Measurements from ENCODE around the gene HMGN1.
"Not testable (repeated sequence)": the region's sequence is repeated elsewhere in the genome, so short reads cannot be mapped to it uniquely, and the experiment has no call there.

The HMGN1 gene

DNA sequence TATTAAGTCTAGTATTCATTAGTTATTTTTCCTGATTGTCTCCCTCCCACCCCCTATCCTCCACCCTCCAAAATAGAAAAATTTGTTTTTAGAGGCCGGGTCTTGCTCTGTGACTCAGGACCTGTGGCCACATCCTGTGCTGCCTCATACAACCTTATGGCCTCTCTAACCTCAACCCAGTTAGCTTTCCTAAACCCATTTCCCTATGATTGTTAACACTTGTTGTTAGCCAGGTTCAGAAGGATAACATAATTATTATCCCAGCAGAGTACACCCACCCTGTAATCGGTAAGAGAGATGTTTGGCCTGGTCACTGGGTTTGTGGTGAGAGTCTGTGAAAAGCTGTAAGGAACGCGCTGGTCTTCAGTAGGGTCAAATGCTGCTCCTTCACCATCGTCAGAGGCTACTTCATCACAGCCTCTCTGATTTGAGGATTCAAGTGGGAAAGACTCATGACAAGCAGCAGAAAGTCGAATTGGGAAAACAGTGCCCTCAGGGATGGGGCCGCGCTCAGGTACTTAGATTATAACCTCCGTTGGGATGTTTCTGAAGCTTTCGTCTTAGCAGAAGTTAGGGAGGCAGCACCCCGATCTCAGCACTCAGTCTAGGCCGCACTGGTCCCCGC, 35.9 kb upstream of the HMGN1 start:
- Histone ChIP-seq H3K4me1 (ENCODE audit: control insufficient read depth, low read depth, low read length) (peaks cover 13% of the 10 kb centered on the region), H3K9me3 (ENCODE audit: control insufficient read depth, low read depth, low read length) (no peaks in the 10 kb centered on the region), H3K27me3 (ENCODE audit: control insufficient read depth, insufficient read depth, low read length) (no peaks in the 10 kb centered on the region), H3K36me3 (ENCODE audit: control insufficient read depth, low read depth, low read length) (no peaks in the 10 kb centered on the region), H3K27ac (ENCODE audit: low read length) (no peak overlapping the region), H3K4me3 (ENCODE audit: low read length) (no peak overlapping the region), H3K9ac (ENCODE audit: low read length) (no peak overlapping the region)

- H3K4me3 ChIP-seq (ENCODE audit: low read length); H3K27ac ChIP-seq (ENCODE audit: low read length); H3K9ac ChIP-seq (ENCODE audit: low read length); H3K4me1 ChIP-seq (ENCODE audit: control insufficient read depth, low read depth, low read length); H3K27me3 ChIP-seq (ENCODE audit: control insufficient read depth, insufficient read depth, low read length); H3K36me3 ChIP-seq (ENCODE audit: control insufficient read depth, low read depth, low read length); H3K9me3 ChIP-seq (ENCODE audit: control insufficient read depth, low read depth, low read length): not testable (repeated sequence)
Observed at GRCh38 chr21:39382096-39382495, 33.2 kb upstream of the HMGN1 start.

- Histone ChIP-seq H3K27me3 (ENCODE audit: control insufficient read depth, insufficient read depth, low read length) (no peaks in the 10 kb centered on the region), H3K27ac (ENCODE audit: low read length) (no peak overlapping the region), H3K4me3 (ENCODE audit: low read length) (peak overlapping the region; percentile 86), H3K9ac (ENCODE audit: low read length) (no peak overlapping the region), H3K4me1 (ENCODE audit: control insufficient read depth, low read depth, low read length) (peaks cover 5% of the 10 kb centered on the region), H3K36me3 (ENCODE audit: control insufficient read depth, low read depth, low read length) (no peaks in the 10 kb centered on the region), H3K9me3 (ENCODE audit: control insufficient read depth, low read depth, low read length) (no peaks in the 10 kb centered on the region)
Observed at GRCh38 chr21:39381009-39381408, 32.1 kb upstream of the HMGN1 start.

DNA sequence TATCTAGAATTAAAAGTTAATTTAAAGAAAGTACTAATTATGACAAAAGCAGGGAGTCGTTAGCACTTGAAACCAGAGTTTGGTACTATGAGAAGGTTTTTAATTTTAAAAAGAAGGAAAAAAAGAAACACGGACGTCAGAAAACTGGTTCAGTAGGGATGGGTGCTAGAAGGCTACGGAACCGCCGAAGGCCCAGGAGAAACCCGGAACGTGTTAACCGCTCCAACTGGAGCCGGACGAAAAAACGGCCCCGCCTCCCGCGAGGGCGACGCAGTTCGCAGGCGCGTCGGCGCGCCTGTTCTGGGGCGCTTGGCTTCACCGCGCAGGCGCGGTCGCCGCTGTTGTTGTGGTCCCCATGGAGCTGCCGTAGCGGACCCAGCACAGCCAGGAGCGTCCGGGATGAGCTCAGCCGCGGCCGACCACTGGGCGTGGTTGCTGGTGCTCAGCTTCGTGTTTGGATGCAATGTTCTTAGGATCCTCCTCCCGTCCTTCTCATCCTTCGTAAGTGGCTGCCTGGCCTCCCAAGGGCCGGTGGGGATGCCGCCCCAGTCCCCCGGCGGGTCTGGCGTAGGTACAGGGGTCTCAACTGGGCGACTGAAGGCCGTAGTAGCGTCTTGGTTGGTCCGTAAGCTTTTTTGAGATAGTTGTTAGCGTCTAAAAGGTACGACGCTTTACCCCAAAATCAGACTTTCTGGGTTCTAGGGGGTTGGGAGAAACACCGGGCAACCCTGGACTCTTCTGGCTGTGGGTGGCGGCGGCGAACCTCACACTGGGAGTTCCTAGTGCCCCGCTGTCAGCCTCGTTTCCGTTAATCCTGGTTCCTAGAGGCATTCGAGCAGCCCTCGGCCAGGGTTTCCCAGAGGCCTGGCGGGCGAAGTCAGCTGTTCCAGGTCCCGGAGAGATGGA, 31.4 kb upstream of the HMGN1 start:
- H3K9ac ChIP-seq (ENCODE audit: low read length) = peak overlapping the region; percentile 67
- no peaks in the 10 kb centered on the region for H3K27me3 ChIP-seq (ENCODE audit: control insufficient read depth, insufficient read depth, low read length)
- H3K9me3 ChIP-seq (ENCODE audit: control insufficient read depth, low read depth, low read length) = no peaks in the 10 kb centered on the region
- H3K36me3 ChIP-seq (ENCODE audit: control insufficient read depth, low read depth, low read length) = no peaks in the 10 kb centered on the region
- H3K4me1 ChIP-seq (ENCODE audit: control insufficient read depth, low read depth, low read length) = peaks cover 5% of the 10 kb centered on the region
- peak overlapping the region; percentile 24 for H3K27ac ChIP-seq (ENCODE audit: low read length)
- peak overlapping the region; percentile 86 for H3K4me3 ChIP-seq (ENCODE audit: low read length)

DNA sequence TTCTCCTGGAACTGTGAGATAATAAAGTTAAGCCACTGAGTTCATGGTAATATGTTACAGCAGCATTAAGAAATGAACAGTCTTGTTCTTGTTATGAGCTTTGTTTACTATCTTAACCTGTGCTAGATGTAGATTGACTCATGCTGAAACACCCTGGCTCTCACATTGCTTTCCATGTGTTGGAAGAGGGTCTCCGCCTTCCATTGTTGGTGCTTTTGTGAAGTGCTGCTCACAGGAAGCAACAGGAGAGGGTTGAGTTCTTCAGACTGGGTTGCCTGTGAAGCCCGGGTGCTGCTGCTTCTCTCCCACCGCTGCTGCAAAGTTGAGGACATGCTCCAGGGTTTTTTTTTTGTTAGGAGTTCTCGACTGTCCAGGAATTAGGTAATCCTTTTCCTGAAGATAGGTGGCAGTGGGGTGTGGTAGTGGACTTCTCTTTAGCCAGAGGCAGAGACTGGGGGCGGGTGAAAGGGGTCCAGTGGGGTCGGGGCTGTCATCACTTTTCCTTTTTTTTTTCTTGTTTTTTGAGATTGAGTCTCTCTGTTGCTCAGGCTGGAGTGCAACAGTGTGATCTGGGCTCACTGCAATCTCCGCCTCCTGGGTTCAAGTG, 28.7 kb upstream of the HMGN1 start:
- Histone ChIP-seq H3K36me3 (ENCODE audit: control insufficient read depth, low read depth, low read length) (no peaks in the 10 kb centered on the region), H3K4me1 (ENCODE audit: control insufficient read depth, low read depth, low read length) (peaks cover 5% of the 10 kb centered on the region), H3K4me3 (ENCODE audit: low read length) (no peak overlapping the region), H3K9ac (ENCODE audit: low read length) (no peak overlapping the region), H3K9me3 (ENCODE audit: control insufficient read depth, low read depth, low read length) (no peaks in the 10 kb centered on the region), H3K27me3 (ENCODE audit: control insufficient read depth, insufficient read depth, low read length) (no peaks in the 10 kb centered on the region), H3K27ac (ENCODE audit: low read length) (no peak overlapping the region)

DNA sequence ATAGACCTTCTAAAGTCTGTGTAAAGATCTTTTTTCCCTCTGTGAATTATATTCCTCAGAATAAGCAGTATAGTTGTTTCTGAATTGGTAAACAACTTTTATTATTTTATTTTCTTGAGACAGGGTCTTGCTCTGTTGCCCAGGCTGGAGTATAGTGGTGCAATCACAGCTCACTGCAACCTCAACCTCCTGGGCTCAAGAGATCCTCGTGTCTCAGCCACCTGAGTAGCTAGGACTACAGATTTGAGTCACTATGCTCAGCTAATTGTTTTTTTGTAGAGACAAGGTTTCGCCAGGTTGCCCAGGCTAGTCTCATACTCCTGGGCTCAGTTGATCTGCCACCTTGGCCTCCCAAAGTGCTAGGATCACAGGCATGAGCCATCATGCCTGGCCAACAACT, 26.6 kb upstream of the HMGN1 start:
- Histone ChIP-seq H3K4me1 (ENCODE audit: control insufficient read depth, low read depth, low read length) (no peaks in the 10 kb centered on the region), H3K27me3 (ENCODE audit: control insufficient read depth, insufficient read depth, low read length) (no peaks in the 10 kb centered on the region), H3K4me3 (ENCODE audit: low read length) (no peak overlapping the region), H3K9me3 (ENCODE audit: control insufficient read depth, low read depth, low read length) (no peaks in the 10 kb centered on the region), H3K9ac (ENCODE audit: low read length) (no peak overlapping the region), H3K36me3 (ENCODE audit: control insufficient read depth, low read depth, low read length) (no peaks in the 10 kb centered on the region), H3K27ac (ENCODE audit: low read length) (no peak overlapping the region)

- H3K4me3 ChIP-seq (ENCODE audit: low read length) = no peak overlapping the region
- no peak overlapping the region for H3K9ac ChIP-seq (ENCODE audit: low read length)
Observed at GRCh38 chr21:39374046-39374445, 25.2 kb upstream of the HMGN1 start.

GRCh38 chr21:39373634-39374033, 24.7 kb upstream of the HMGN1 start:
- no peak overlapping the region for H3K27ac ChIP-seq (ENCODE audit: low read length)
- no peak overlapping the region for H3K9ac ChIP-seq (ENCODE audit: low read length)
- no peaks in the 10 kb centered on the region for H3K4me1 ChIP-seq (ENCODE audit: control insufficient read depth, low read depth, low read length)
- no peak overlapping the region for H3K4me3 ChIP-seq (ENCODE audit: low read length)
- H3K36me3 ChIP-seq (ENCODE audit: control insufficient read depth, low read depth, low read length) = no peaks in the 10 kb centered on the region
- H3K9me3 ChIP-seq (ENCODE audit: control insufficient read depth, low read depth, low read length) = no peaks in the 10 kb centered on the region
- no peaks in the 10 kb centered on the region for H3K27me3 ChIP-seq (ENCODE audit: control insufficient read depth, insufficient read depth, low read length)

More at GRCh38 chr21:39374046-39374445, 25.2 kb upstream of the HMGN1 start:
- Histone ChIP-seq H3K27ac (ENCODE audit: low read length) (no peak overlapping the region), H3K27me3 (ENCODE audit: control insufficient read depth, insufficient read depth, low read length) (no peaks in the 10 kb centered on the region), H3K4me1 (ENCODE audit: control insufficient read depth, low read depth, low read length) (no peaks in the 10 kb centered on the region), H3K36me3 (ENCODE audit: control insufficient read depth, low read depth, low read length) (no peaks in the 10 kb centered on the region), H3K9me3 (ENCODE audit: control insufficient read depth, low read depth, low read length) (no peaks in the 10 kb centered on the region)

GRCh38 chr21:39369896-39370288, 21.0 kb upstream of the HMGN1 start:
- not testable (repeated sequence) for H3K36me3 ChIP-seq (ENCODE audit: control insufficient read depth, low read depth, low read length); H3K4me1 ChIP-seq (ENCODE audit: control insufficient read depth, low read depth, low read length); H3K27me3 ChIP-seq (ENCODE audit: control insufficient read depth, insufficient read depth, low read length); H3K9ac ChIP-seq (ENCODE audit: low read length); H3K27ac ChIP-seq (ENCODE audit: low read length); H3K9me3 ChIP-seq (ENCODE audit: control insufficient read depth, low read depth, low read length); H3K4me3 ChIP-seq (ENCODE audit: low read length)

GRCh38 chr21:39367783-39368182, 18.9 kb upstream of the HMGN1 start:
- no peaks in the 10 kb centered on the region for H3K27me3 ChIP-seq (ENCODE audit: control insufficient read depth, insufficient read depth, low read length)
- H3K4me1 ChIP-seq (ENCODE audit: control insufficient read depth, low read depth, low read length) = no peaks in the 10 kb centered on the region
- no peaks in the 10 kb centered on the region for H3K9me3 ChIP-seq (ENCODE audit: control insufficient read depth, low read depth, low read length)
- H3K27ac ChIP-seq (ENCODE audit: low read length) = no peak overlapping the region
- H3K36me3 ChIP-seq (ENCODE audit: control insufficient read depth, low read depth, low read length) = no peaks in the 10 kb centered on the region
- no peak overlapping the region for H3K4me3 ChIP-seq (ENCODE audit: low read length)
- no peak overlapping the region for H3K9ac ChIP-seq (ENCODE audit: low read length)

GRCh38 chr21:39366563-39366962, 17.7 kb upstream of the HMGN1 start:
- no peaks in the 10 kb centered on the region for H3K4me1 ChIP-seq (ENCODE audit: control insufficient read depth, low read depth, low read length)
- no peak overlapping the region for H3K27ac ChIP-seq (ENCODE audit: low read length)
- H3K4me3 ChIP-seq (ENCODE audit: low read length) = no peak overlapping the region
- H3K36me3 ChIP-seq (ENCODE audit: control insufficient read depth, low read depth, low read length) = no peaks in the 10 kb centered on the region
- no peaks in the 10 kb centered on the region for H3K27me3 ChIP-seq (ENCODE audit: control insufficient read depth, insufficient read depth, low read length)
- no peaks in the 10 kb centered on the region for H3K9me3 ChIP-seq (ENCODE audit: control insufficient read depth, low read depth, low read length)
- no peak overlapping the region for H3K9ac ChIP-seq (ENCODE audit: low read length)

Measured in iPS-18a (cell line).